HG03108 (cell line): ENCODE results near the gene IGF1.

Experiments used
- ATAC-seq: cut with Tn5 transposase; IDR thresholded peaks from one replicate; pipeline ENCODE4 v1.9.1; 2021; ENCODE audit warnings: moderate library complexity; ENCODE audit not compliant: unreplicated experiment

Gene IGF1

GRCh38 chr12:102498471-102498870 lies 18.1 kb upstream of the IGF1 start:
- no peak for ATAC-seq

DNA sequence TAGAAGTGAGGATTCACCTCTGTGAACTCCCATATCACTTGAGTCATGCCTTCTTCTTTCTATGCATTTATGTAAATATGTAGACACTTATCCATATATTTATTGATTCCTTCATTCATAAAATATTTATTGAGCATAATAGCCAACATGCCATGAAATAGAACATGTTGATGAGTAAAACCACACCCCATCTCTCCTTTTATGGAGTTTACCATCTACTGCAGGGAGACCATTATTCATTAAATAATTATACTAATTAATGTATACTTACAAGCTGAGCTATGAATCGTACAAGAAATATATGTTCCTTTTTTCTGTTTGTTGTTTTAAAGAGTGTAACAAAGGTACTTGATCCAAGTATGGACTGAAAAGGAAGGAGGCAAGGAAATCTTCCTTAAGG lies 17.4 kb upstream of the IGF1 start:
- ATAC-seq, result no peak

DNA sequence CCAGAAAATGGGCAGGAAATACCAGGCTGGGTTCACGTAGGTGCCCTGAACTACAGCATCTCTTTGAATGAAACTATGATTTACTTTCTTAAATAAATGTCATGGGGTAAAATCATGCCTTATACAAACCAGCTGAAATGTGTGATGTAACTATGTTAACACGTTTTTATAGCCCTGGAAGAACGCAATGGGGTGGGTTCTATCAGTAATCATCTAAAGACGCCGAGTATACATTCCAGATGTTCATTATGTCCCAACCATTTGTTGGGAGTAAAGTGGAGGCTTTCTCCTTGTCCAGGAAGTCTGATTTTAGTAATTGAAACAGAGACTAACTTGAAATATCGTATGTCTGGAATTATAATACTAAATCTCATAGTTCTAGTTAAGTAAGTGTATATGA lies 16.2 kb upstream of the IGF1 start:
- ATAC-seq, result no peak

GRCh38 chr12:102487226-102487625 lies 6.9 kb upstream of the IGF1 start:
- ATAC-seq, result no peak

GRCh38 chr12:102486153-102486552 lies 5.8 kb upstream of the IGF1 start:
- no peak for ATAC-seq

- peak; percentile 47 for ATAC-seq
These were observed 4.1 kb upstream of the IGF1 start for GRCh38 chr12:102484428-102484958.

GRCh38 chr12:102484017-102484416 lies 3.7 kb upstream of the IGF1 start:
- ATAC-seq, result no peak

DNA sequence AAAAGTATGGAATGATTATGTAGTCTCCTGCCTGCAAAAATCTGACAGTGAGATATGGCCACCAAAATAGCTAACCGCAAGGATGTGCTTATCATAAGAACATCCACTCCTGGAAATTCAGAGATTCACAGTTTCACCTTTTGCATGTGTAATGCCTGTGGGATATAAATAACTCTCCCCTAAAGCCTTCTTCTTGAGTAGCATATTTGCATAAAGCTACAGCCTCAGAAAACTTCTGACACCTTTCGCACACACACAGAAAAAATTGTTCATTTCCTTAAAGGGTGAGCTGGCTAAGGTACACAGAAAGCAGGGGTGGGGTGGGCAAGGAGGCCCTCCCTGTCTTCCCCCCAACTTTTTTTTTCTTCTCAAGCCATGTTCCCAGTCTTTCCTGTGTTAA lies 3.1 kb upstream of the IGF1 start:
- ATAC-seq, result peak; percentile 51

DNA sequence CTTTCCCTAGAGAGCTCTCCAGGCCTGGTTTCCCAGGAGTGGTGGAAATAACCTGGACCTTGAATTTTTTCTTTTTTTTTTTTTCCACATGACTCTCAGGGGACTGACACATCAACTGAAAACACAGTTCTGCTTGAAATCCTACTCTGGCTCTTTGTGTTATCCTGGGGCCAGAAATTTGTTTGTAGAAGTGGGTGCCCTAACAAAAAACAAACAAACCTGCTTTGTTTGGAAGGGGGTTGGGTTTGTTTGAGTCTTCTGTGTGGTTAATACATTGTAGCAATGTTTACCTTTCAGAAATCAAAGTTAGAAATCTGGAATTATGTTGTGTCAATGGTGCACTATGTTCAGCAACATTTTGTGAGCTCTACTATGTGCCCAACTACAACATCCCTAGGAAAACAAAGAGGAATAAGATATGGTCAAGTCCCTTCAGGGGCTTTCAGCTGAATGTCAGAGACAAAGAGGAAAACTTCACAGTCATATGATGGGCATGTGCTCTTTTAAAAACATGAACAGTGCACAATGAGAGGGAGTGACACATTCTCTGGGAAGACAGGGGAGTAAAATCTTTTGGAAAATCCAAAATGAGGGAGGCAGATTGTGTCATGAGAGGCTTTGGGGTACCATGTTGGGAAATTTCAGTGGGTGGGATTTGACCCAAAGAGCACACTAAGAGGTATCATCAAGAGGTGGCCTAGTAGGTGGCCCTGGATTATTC lies 1.5 kb upstream of the IGF1 start:
- no peak for ATAC-seq

- no peak for ATAC-seq
These were observed 424 bp downstream of the IGF1 start for GRCh38 chr12:102479939-102480338.

GRCh38 chr12:102479099-102479885 lies 1.1 kb downstream of the IGF1 start:
- ATAC-seq, result peak; percentile 20

- peak; percentile 78 for ATAC-seq
These were observed 1.8 kb downstream of the IGF1 start for GRCh38 chr12:102478405-102479098.

DNA sequence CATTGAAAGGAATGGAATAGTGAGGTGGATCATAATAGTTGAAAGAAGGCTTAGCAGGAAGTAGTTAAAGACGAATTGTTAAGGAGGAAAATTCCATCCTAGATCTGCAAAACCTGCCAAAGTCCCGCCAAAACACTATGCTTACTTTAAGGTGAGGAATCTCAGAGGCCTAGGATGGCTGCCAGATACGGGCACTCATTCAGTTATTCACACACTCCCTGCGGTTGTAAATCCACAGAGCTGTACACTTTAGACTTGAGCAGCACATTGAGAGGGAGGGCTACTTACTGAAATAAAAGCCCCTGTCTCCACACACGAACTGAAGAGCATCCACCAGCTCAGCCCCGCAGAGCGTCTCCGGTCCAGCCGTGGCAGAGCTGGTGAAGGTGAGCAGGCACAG lies 5.0 kb downstream of the IGF1 start:
- no peak for ATAC-seq

- no peak for ATAC-seq
These were observed 5.8 kb downstream of the IGF1 start for GRCh38 chr12:102474438-102475064.

- ATAC-seq, result no peak
These were observed 7.9 kb downstream of the IGF1 start for GRCh38 chr12:102472496-102472895.

GRCh38 chr12:102471556-102471955 lies 8.8 kb downstream of the IGF1 start:
- no peak for ATAC-seq

DNA sequence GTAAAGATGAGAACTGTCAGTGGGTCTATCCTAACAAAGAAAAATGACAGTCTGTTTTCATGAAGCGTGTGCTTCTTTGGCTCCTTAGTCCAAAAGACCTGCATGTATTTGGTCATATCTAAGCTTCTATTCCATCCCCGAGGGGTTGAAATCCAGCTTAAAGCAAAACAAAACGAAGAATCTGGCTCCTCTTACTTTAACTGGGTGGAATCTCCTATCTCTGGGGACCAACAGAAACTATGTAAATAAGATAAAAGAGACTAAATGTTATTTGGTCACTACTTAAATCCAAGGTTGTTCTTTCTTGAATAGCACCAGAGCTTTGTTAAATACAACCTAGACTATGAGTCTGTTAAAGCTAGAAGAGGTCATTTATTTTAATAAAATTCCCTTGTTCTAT lies 9.4 kb downstream of the IGF1 start:
- ATAC-seq, result no peak

DNA sequence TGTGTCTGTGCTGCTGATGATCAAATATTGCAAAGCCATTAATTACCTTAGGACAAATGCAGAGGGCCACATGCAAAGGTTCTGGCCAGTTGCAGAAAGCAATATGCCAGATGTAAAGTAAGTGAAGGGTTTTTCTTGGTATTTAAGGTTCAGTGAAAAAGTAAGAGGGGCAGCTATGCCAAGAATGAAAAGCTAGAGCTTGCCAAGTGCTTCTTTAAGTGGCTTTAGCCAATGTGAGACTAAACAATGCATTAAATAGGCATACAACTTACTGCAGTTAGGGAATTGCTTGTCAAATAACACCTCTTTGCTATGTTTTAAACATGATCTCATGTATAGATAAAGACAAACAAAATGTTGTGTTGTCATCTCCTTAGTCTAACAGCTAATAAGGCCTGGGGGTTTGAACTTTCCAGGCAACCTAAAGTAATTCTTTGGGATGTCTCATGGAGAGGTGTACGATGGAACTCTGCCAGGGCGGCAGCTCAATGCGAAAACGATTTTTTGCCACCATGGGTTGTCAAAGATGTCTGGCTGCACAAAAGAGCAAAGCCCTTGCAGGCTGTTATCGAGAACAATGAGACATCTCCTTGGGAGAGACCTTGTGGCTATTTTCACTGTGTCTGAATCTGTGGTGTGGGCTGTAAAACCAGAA lies 12.0 kb downstream of the IGF1 start:
- ATAC-seq, result no peak

DNA sequence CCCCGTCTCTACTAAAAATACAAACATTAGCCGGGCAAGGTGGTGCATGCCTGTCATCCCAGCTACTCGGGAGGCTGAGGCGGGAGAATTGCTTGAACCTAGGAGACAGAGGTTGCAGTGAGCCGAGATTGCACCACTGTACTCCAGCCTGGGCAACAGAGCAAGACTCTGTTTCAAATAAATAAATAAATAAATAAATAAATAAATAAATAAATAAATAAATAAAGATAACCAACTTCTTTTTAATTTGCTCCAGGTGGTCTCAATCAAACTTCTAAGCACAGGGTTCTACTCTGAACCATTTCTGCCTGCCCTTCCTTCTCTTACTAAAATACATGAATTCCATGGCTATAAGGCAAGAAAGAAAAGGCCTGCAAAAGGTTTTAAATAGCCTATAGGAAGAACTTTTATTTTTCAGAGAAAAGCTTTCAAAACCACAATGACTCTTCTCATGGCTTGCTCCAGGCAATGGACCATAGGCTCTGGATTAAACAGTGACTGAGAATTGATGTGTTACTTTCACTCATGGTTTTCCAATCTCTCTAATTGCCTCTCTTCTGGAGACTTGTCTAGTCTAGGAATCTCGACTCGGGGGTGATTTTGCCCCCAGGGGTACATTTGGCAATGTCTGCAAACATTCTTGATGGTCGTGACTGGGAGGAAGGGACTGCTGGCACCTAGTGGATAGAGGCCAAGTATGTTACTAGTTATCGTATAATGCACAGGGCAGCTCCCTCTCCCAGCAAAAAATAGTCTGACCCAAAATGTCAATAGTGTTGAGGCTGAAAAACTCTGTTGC lies 14.4 kb downstream of the IGF1 start:
- no peak for ATAC-seq
